HepG2 (cell line): Measurements from ENCODE around the gene MYO7B. TPM values are rescaled to one million over a fixed set of nuclear protein-coding genes. Genes with fewer than 3 reads are reported as not detected.

Source experiments
- ATAC-seq: fragments of 200-7000 bp; cut with Tn5 transposase; 3 replicates; pipeline ENCODE4 v1.9.1; 2020; ENCODE audit warnings: mild to moderate bottlenecking, moderate library complexity
- BruUV-seq: library from RNA; stranded (reverse); fragments of 400-500 nt; replicated peaks from 2 replicates; lab custom pipeline; 2021; lab: Mats Ljungman, UMichigan
- CTCF ChIA-PET: fragments of 300-600 bp; formaldehyde crosslinking; extraction: SDS; loops from one replicate; lab custom pipeline; 2021; ENCODE audit warnings: low total read pairs, inconsistent platforms, low intra/inter-chr PET ratio; lab: Yijun Ruan, JAX
- POLR2A ChIA-PET: fragments of 350-600 bp; sonication (Branson Sonifier 250); formaldehyde crosslinking; loops from one replicate; lab custom pipeline; 2020; ENCODE audit warnings: antibody characterized with exemption, inconsistent platforms; lab: Yijun Ruan, JAX
- DNase-seq: peaks from one replicate; pipeline ENCODE4 v3.0.0-alpha.2; 2015; ENCODE audit warnings: low spot score
- FAIRE-seq: peaks from 3 replicates; lab custom pipeline; 2011; peaks lifted over from hg19 to GRCh38; lab: Jason Lieb, UNC
- H2AFZ ChIP-seq: one replicate; pipeline ENCODE4 v1.6.1; 2011; ENCODE audit warnings: low read length, inconsistent platforms
- H3K27ac ChIP-seq: fragments of 300-600 bp; 3 replicates; pipeline ENCODE4 v1.8.0; 2011; ENCODE audit warnings: mixed run types, mild to moderate bottlenecking, mixed read lengths, low read length, inconsistent platforms; ENCODE audit not compliant: insufficient read depth; ENCODE audit errors: extremely low read length
- H3K27me3 ChIP-seq, 2 experiments: fragments of 200-600 bp in 1 of 2; 2 replicates in 1 of 2; 3 replicates in 1 of 2; pipeline versions ENCODE4 v1.6.0 to v1.8.0; 2011; ENCODE audit warnings: low read length in 2 of 2, mild to moderate bottlenecking in 2 of 2, moderate library complexity in 2 of 2, inconsistent platforms in 1 of 2; ENCODE audit not compliant: insufficient read depth in 2 of 2, control insufficient read depth in 1 of 2
- H3K36me3 ChIP-seq, 2 experiments: fragments of 200-600 bp in 1 of 2; replicated peaks in 1 of 2; 2 replicates in 1 of 2; 3 replicates in 1 of 2; pipeline versions ENCODE4 v1.5.1 to v1.8.0; 2011; ENCODE audit warnings: low read length in 2 of 2, inconsistent platforms in 1 of 2; ENCODE audit not compliant: insufficient read depth in 2 of 2, control insufficient read depth in 1 of 2
- H3K4me1 ChIP-seq: 2 replicates; pipeline ENCODE4 v1.5.1; 2012; ENCODE audit warnings: low read length, inconsistent platforms; ENCODE audit not compliant: insufficient read depth
- H3K4me2 ChIP-seq: 2 replicates; pipeline ENCODE4 v1.6.0; 2011; ENCODE audit warnings: low read depth, low read length, inconsistent platforms
- H3K4me3 ChIP-seq, 3 experiments: fragments of 200-600 bp in 1 of 3; sonication (generic), shearing (Covaris generic) in 1 of 3; replicated peaks in 1 of 3; 2 replicates each; pipeline ENCODE4 v1.5.1; 2011 to 2016; ENCODE audit warnings: low read length in 3 of 3, inconsistent platforms in 2 of 3, low read depth in 2 of 3, mild to moderate bottlenecking in 2 of 3, control low read depth in 1 of 3, mixed read lengths in 1 of 3; ENCODE audit not compliant: insufficient read depth in 1 of 3
- H3K79me2 ChIP-seq: one replicate; pipeline ENCODE4 v1.6.1; 2011; ENCODE audit warnings: low read length, inconsistent platforms; ENCODE audit not compliant: insufficient read depth
- H3K9ac ChIP-seq: 2 replicates; pipeline ENCODE4 v1.6.0; 2011; ENCODE audit warnings: mild to moderate bottlenecking, low read depth, low read length, inconsistent platforms; ENCODE audit not compliant: insufficient read depth
- H3K9me3 ChIP-seq: 2 replicates; pipeline ENCODE4 v1.5.1; 2012; ENCODE audit warnings: mild to moderate bottlenecking, low read length
- H4K20me1 ChIP-seq: 2 replicates; pipeline ENCODE4 v1.6.0; 2011; ENCODE audit warnings: inconsistent platforms, mild to moderate bottlenecking, low read length, moderate library complexity; ENCODE audit not compliant: insufficient read depth
- AGO1 ChIP-seq: fragments of 200-400 bp; formaldehyde crosslinking; IDR thresholded peaks from 2 replicates; pipeline ENCODE4 v1.6.1; 2017; ENCODE audit warnings: mild to moderate bottlenecking, low read depth, low read length, moderate library complexity; ENCODE audit not compliant: poor library complexity, severe bottlenecking
- BRF2 ChIP-seq: sonication (generic); formaldehyde crosslinking; IDR thresholded peaks from 2 replicates; pipeline ENCODE4 v1.8.1; 2022; ENCODE audit warnings: mild to moderate bottlenecking, missing genetic modification reagents
- E2F1 ChIP-seq: sonication (generic); formaldehyde crosslinking; IDR thresholded peaks from 2 replicates; pipeline ENCODE4 v1.5.0; 2020; ENCODE audit warnings: missing genetic modification reagents
- ELF4 ChIP-seq: sonication (generic); formaldehyde crosslinking; IDR thresholded peaks from 2 replicates; pipeline ENCODE4 v1.5.0; 2020; ENCODE audit warnings: missing genetic modification reagents, mild to moderate bottlenecking, moderate library complexity, borderline replicate concordance
- GPBP1L1 ChIP-seq: sonication (generic); formaldehyde crosslinking; IDR thresholded peaks from 2 replicates; pipeline ENCODE4 v1.5.0; 2020; ENCODE audit warnings: mild to moderate bottlenecking, missing genetic modification reagents
- HDAC6 ChIP-seq: fragments of 200-600 bp; sonication (generic); IDR thresholded peaks from 2 replicates; pipeline ENCODE4 v1.7.0; 2017; ENCODE audit warnings: mild to moderate bottlenecking, antibody characterized with exemption, low read length, low read depth
- HOMEZ ChIP-seq: IDR thresholded peaks from 2 replicates; pipeline ENCODE4 v1.6.1; 2016; ENCODE audit warnings: low read depth
- NCOR1 ChIP-seq: fragments of 200-600 bp; sonication (generic); IDR thresholded peaks from 2 replicates; pipeline ENCODE4 v1.7.0; 2017; ENCODE audit warnings: antibody characterized with exemption, low read length, borderline replicate concordance
- PAX8 ChIP-seq: sonication (generic); formaldehyde crosslinking; IDR thresholded peaks from 2 replicates; pipeline ENCODE4 v1.8.0; 2022; ENCODE audit warnings: mild to moderate bottlenecking, missing genetic modification reagents, borderline replicate concordance
- REL ChIP-seq: sonication (generic); formaldehyde crosslinking; conservative IDR thresholded peaks from 2 replicates; pipeline ENCODE4 v1.8.0; 2022; ENCODE audit warnings: mild to moderate bottlenecking, missing genetic modification reagents, moderate library complexity
- RXRA ChIP-seq: sonication (generic); formaldehyde crosslinking; IDR thresholded peaks from 2 replicates; pipeline ENCODE4 v1.5.1; 2020; ENCODE audit warnings: missing genetic modification reagents
- ZFP82 ChIP-seq: sonication (generic); formaldehyde crosslinking; IDR thresholded peaks from 2 replicates; pipeline ENCODE4 v1.5.1; 2020; ENCODE audit warnings: mild to moderate bottlenecking, missing genetic modification reagents, borderline replicate concordance
- ZMAT3 ChIP-seq: sonication (generic); formaldehyde crosslinking; conservative IDR thresholded peaks from 2 replicates; pipeline ENCODE4 v1.7.0; 2021; ENCODE audit warnings: missing genetic modification reagents
- ZNF101 ChIP-seq: sonication (generic); formaldehyde crosslinking; IDR thresholded peaks from 2 replicates; pipeline ENCODE4 v1.4.0; 2020; ENCODE audit warnings: mild to moderate bottlenecking, low read depth, missing genetic modification reagents, borderline replicate concordance
- ZNF326 ChIP-seq: sonication (generic); formaldehyde crosslinking; IDR thresholded peaks from 2 replicates; pipeline ENCODE4 v1.4.0; 2020; ENCODE audit warnings: missing genetic modification reagents, borderline replicate concordance
- ZNF841 ChIP-seq: sonication (generic); formaldehyde crosslinking; IDR thresholded peaks from 2 replicates; pipeline ENCODE4 v1.8.1; 2023; ENCODE audit warnings: missing genetic modification reagents, borderline replicate concordance
- WGBS: methylation state at CpG from one replicate; pipeline ENCODE4 v1.1.6; 2017; ENCODE audit warnings: low lambda C conversion rate; 5-methylcytosine and 5-hydroxymethylcytosine counted together
- in situ Hi-C: cut with HindIII; loops from 2 replicates; pipeline ENCODE4 v1.10.0; 2017; ENCODE audit warnings: low pct_unique_long_range_greater_than_20kb; ENCODE audit not compliant: extremely low pct_ligation_motif_present
- intact Hi-C: fragments of 100-400 bp; cut with micrococcal nuclease; formaldehyde crosslinking; loops from one replicate; pipeline ENCODE4 v1.10.0; 2022; ENCODE audit not compliant: unreplicated experiment
- polyA plus RNA-seq, 8 experiments: library from polyadenylated mRNA; depleted of rRNA in 3 of 8; stranded (reverse) in 7 of 8; unstranded in 1 of 8; fragments of >200 nt; fragmentation: Illumina TruSeq in 4 of 8; extraction: Trizol in 4 of 8; gene quantifications; 2 replicates each; pipeline versions ENCODE4 v1.2.1 to v1.2.3, GENCODE V29; 2011 to 2016; ENCODE audit warnings: low read depth in 4 of 8, missing spikeins in 1 of 8, mixed read lengths in 1 of 8; ENCODE audit not compliant: insufficient read depth in 1 of 8
- total RNA-seq, 5 experiments: library from RNA; depleted of rRNA; stranded (reverse); fragments of >200 nt; fragmentation: Illumina TruSeq; extraction: Trizol; gene quantifications; 2 replicates each; pipeline ENCODE4 v1.2.3, GENCODE V29; 2016; ENCODE audit warnings: low read depth in 1 of 5

Gene MYO7B
- total and polyA plus RNA-seq, 2 of the 13 experiments (the other 11 are each of a cell fraction or from before 2014, with no cell fraction given) = not detected

- no peak for FAIRE-seq
- in situ Hi-C loops = no loop called here
Observed at GRCh38 chr2:127581050-127581345, 45.5 kb downstream of the MYO7B start.

More at GRCh38 chr2:127581050-127581345, 45.5 kb downstream of the MYO7B start:
- H3K27me3 ChIP-seq = peaks cover 18 to 91% of the 10 kb centered on the region in 2 experiments
- no peaks in the 10 kb centered on the region for H3K9me3 ChIP-seq
- intact Hi-C loops = no loop called here
- no peak overlapping the region for H3K4me2 ChIP-seq
- no peak for ATAC-seq
- no peak overlapping the region for H2AFZ ChIP-seq
- H4K20me1 ChIP-seq = no peaks in the 10 kb centered on the region
- no peaks in the 10 kb centered on the region for H3K36me3 ChIP-seq
- WGBS = 33% methylated on average over 4 of the region's 4 CpGs
- CTCF ChIA-PET = no interaction called here
- POLR2A ChIA-PET = no interaction called here
- BruUV-seq = no TSS peak
- H3K9ac ChIP-seq = no peak overlapping the region
- H3K79me2 ChIP-seq = no peaks in the 10 kb centered on the region
- no peak for DNase-seq
- no peak overlapping the region for H3K27ac ChIP-seq
- H3K4me3 ChIP-seq = no peak overlapping the region
- TF ChIP-seq ZFP82 (CRISPR knock-in tag) (no peak), ZNF101 (CRISPR knock-in tag) (no peak), AGO1 (no peak), REL (CRISPR knock-in tag) (no peak), ZMAT3 (CRISPR knock-in tag) (no peak), GPBP1L1 (no peak), E2F1 (CRISPR knock-in tag) (no peak), HOMEZ (CRISPR knock-in tag) (no peak), NCOR1 (no peak), RXRA (CRISPR knock-in tag) (no peak), ZNF326 (no peak), BRF2 (CRISPR knock-in tag) (no peak), ELF4 (CRISPR knock-in tag) (no peak), ZNF841 (CRISPR knock-in tag) (no peak), PAX8 (no peak), HDAC6 (no peak)
- H3K4me1 ChIP-seq = no peaks in the 10 kb centered on the region
